KBM-7 (cell line): Measurements from ENCODE around the gene CACNA2D3.

ENCODE experiments used
- DNase-seq: peaks from one replicate; pipeline ENCODE4 v3.0.0-alpha.2; 2015
- in situ Hi-C: fragments of 300-500 bp; cut with MboI; formaldehyde crosslinking; loops from 2 replicates; pipeline ENCODE4 v1.14.3; 2020; ENCODE audit warnings: low sequenced_read_pairs, low pct_unique_long_range_greater_than_20kb, mixed read lengths

The CACNA2D3 gene

DNA sequence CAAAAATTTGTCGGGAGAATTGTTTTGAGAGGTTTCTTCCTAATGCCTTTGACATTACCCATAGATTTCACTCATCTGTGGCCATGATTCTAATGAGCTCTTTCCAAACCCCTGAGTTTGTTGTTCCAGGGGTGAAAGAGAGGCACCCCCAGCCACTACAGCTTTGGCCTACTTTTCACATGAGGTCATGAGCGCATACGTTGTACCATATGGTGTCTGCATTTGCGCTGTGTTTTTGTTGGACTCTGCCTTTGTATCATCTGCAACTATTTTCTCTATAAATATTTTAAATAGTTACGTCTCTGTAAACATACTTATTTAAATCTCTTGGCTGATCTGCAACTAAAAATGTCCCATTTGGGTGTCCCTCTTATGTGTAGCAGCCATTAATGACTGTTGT, 697.6 kb downstream of the CACNA2D3 start:
- in situ Hi-C loops = no loop called here
- no peak for DNase-seq

GRCh38 chr3:54822206-54822605, 699.9 kb downstream of the CACNA2D3 start:
- in situ Hi-C loops = no loop called here
- DNase-seq = no peak

GRCh38 chr3:54826251-54826691, 703.9 kb downstream of the CACNA2D3 start:
- in situ Hi-C loops = no loop called here
- DNase-seq = no peak

GRCh38 chr3:54827056-54827687, 704.8 kb downstream of the CACNA2D3 start:
- in situ Hi-C loops = no loop called here

DNA sequence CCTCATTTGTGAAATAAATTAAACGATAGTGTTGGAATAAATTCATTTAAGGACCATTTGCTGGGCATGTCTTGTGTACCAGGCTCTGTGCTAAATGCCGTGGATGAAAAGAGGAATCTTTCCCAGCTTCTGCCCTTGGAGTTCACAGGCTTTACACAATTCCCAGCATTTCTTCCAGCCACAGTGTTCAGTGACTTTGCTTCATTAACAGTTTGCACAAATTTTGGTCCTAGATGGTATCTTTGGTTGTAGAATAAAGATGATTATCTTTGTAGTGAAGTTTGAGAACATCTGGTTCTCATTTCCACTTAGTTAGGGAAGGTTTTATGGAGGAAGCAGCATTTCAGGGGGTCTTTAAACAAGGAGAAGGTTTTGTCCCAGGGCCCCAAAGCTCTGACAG, 705.4 kb downstream of the CACNA2D3 start:
- in situ Hi-C loops = no loop called here

More at GRCh38 chr3:54827056-54827687, 704.8 kb downstream of the CACNA2D3 start:
- DNase-seq = no peak

GRCh38 chr3:54830658-54831057, 708.3 kb downstream of the CACNA2D3 start:
- peak; percentile 59 for DNase-seq
- in situ Hi-C loops = no loop called here

More for the DNA sequence above, 705.4 kb downstream of the CACNA2D3 start:
- no peak for DNase-seq

DNA sequence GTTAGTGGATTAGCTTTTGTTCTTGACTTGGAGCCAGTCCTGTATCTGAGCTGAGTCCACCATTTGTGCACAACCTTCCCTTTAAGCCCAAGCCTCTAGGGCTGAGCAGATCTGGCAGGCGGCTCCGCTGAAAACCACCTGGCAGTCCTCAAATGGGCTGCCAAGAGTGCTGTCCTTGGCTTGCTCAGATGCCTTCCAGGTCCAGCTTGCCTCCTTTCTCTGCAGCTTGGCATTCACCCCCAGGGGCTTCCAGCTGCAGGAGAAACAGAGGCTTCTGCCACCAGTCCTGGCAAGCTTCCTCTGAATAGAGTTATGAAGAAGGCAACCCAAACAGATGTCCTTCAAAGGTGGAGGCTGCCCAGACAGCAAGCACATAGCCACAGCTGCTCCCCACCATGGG, 708.8 kb downstream of the CACNA2D3 start:
- in situ Hi-C loops = no loop called here
- no peak for DNase-seq

DNA sequence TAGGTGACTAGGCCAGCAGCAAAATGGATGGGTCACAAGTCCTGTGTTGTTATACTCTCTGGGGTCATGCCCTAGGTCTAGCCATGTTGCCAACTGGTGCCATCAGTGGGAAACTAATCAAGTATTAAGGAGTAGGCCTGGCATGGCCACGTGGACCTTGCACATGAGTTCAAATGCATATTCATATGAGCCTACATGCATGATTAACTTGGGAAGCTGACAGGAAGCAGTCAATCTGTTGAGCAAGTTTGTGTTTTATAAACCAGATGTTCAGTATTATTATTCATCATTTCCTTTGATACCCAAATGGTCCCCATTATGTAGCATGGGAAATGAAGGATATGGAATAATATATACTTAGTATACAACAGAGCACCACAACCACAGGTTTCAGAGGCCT, 710.5 kb downstream of the CACNA2D3 start:
- DNase-seq = no peak
- in situ Hi-C loops = no loop called here

DNA sequence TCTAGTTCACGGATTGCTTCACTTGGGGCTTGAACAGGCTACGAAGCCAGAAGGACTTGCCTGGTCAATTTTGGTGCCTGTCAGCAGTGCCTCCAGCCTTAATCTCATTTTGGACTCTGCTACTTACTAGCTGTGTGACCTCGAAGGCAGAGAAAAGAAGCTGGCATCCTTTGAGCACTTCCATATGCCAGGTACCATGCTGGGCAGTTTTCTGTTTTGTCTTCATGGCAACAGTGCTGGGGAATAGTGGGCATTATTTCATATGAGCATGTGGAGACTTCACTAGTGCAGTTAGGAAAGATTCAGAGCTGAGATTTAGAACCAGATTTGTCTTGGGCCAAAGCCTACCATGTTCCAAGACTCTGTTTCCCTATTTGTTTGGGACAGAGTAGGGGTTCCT, 713.3 kb downstream of the CACNA2D3 start:
- DNase-seq = no peak

DNA sequence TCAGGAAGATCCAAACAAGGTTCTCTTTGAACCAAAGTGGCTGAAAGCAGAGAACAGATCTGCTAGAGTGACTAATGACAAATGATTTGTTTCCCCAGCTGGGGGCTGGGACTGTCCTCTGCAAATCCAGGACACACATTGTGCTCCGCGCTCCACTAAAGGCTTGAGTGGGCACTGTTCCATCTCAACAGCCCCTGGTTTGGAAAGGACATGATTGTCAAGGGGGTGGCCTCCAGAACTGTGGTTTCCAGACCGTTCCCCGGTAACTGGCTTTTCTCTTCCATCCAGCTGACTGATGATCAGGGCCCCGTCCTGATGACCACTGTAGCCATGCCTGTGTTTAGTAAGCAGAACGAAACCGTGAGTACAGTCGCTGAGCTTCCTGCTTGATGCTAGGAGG, 714.5 kb downstream of the CACNA2D3 start:
- no peak for DNase-seq
- in situ Hi-C loops = no loop called here

More for the DNA sequence above, 713.3 kb downstream of the CACNA2D3 start:
- in situ Hi-C loops = no loop called here

GRCh38 chr3:54837964-54838363, 715.6 kb downstream of the CACNA2D3 start:
- DNase-seq = peak; percentile 1
- in situ Hi-C loops = no loop called here

DNA sequence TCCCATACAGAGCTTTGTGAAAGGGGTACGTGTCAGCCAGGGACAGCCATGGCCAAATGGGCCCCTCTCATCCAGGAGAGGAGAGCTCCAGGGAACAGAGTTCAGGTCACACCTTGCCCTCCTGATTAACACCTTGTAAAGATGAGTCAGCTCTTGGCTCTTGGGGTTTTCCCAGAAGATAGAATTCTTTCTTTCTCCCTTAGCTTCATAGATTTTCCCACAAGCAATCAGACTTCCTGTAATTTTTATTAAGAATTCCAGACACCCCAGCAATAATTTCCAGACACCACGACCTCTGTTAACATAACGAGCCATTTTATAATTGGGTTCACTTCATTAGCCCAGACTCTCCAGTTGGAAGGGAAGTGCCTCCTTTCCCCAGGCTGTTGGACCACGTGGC, 719.1 kb downstream of the CACNA2D3 start:
- in situ Hi-C loops = no loop called here
- no peak for DNase-seq

DNA sequence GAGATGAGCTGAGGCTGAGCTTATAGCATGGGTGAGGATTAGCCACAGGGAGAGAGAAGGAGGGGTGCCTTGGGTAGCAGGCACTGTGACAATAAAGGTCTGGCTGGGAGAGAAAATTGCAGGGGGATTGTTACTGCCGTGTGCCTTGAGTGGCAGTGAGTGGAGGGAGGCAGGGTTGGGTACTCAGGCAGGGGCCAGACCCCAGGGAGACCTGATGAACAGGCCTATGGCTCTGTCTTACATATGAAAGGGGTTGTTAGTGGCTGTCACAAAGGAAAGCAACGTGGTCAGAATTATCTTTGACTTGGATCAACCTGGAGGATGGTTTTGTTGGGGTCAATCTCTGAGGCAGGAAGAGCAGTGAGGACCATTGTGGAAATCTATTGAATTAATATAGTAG, 721.0 kb downstream of the CACNA2D3 start:
- in situ Hi-C loops = no loop called here
- no peak for DNase-seq

GRCh38 chr3:54844211-54844610, 721.9 kb downstream of the CACNA2D3 start:
- DNase-seq = no peak
- in situ Hi-C loops = no loop called here

GRCh38 chr3:54845011-54845410, 722.7 kb downstream of the CACNA2D3 start:
- no peak for DNase-seq
- in situ Hi-C loops = no loop called here

- no peak for DNase-seq
- in situ Hi-C loops = no loop called here
These were observed 723.2 kb downstream of the CACNA2D3 start for GRCh38 chr3:54845551-54845950.

- DNase-seq = peak; percentile 1
- in situ Hi-C loops = no loop called here
These were observed 723.8 kb downstream of the CACNA2D3 start for GRCh38 chr3:54846119-54846518.

DNA sequence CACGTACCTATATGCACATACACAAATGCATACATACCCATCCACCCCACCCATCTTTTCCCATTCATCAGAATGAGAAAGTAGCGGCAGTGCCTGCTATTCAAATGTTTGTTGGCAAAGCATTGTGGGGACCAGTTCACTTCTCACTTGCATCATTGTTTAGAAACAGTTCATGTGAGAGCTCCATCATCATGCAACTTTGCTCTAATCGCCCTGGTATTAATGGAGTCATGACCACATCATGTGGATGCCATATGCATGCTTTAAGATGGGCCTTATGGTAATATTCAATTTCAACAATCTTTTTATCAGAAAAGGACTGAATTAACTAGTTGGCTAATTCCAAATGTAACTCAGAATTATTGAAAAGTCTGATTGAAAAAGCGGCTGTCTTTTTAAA, 725.0 kb downstream of the CACNA2D3 start:
- no peak for DNase-seq
- in situ Hi-C loops = no loop called here

DNA sequence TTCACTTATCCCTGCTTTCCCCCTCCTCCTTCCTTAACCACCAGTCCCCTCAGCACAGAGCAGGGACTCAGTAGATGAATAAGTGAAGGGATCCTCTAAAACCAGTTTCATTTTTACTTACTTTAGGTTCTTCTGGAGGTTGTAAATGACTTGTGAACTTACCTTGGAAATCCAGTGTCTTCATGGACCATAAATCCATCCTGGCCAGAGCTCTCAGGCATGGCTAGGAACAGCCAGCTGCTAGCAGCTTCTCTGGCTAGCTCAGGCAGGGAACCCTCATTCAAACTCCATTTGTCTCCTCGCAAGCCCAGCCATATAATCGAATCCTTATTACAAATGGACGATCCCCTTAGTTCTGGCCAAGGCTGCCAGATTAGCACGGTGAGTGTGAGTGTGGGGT, 727.0 kb downstream of the CACNA2D3 start:
- DNase-seq = no peak
- in situ Hi-C loops = no loop called here

GRCh38 chr3:54850484-54851018, 728.2 kb downstream of the CACNA2D3 start:
- in situ Hi-C loops = no loop called here
- no peak for DNase-seq
